Measurements from ENCODE around the gene CCDC87.

DNA sequence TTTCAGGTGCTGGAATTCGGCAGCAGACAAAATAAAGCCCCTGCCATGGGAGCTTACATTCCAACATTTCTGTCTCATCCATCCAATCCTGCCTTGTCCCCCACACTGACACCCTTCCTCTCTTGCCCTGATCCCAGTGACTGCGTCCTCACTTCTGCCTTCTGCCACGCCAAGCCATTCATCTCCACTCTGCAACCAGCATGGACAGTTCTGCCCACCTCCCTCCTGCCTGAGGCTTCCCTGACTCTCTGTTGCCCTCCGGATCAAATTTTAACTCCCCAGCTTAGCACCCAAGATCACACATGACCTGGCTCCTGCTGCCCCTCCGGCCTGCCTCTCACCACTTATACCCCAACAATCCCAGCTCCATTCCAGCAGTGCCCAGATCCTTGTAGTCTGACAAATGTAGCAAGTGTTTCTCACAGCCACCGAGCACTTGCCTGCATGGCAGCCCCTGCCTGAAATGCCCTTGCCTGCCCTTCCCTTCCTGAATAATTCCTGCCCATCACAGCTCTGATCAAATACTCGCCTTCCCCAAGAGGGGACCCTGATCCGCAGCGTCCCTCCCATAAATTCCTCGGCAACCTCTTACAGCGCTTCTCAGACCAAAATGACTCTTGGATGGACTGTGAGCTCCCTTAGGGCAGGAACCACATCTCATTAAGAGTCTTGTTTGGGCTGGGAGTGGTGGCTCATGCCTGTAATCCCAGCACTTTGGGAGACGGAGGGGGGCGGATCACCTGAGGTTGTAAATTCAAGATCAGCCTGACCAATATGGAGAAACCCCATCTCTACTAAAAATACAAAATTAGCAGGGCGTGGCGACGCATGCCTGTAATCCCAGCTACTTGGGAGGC, 43.9 kb downstream of the CCDC87 start:
- no peak for TF ChIP-seq GATA2 (IDR thresholded peaks at IDR 0.05; ENCODE audit: low read depth, low read length)
- no peak for TF ChIP-seq GATA3 (IDR thresholded peaks at IDR 0.05; ENCODE audit: low read depth, low read length)
